ENCODE results near the gene NUP62.
"Not testable (repeated sequence)": the region's sequence is repeated elsewhere in the genome, so short reads cannot be mapped to it uniquely, and the experiment has no call there.

Gene NUP62

DNA sequence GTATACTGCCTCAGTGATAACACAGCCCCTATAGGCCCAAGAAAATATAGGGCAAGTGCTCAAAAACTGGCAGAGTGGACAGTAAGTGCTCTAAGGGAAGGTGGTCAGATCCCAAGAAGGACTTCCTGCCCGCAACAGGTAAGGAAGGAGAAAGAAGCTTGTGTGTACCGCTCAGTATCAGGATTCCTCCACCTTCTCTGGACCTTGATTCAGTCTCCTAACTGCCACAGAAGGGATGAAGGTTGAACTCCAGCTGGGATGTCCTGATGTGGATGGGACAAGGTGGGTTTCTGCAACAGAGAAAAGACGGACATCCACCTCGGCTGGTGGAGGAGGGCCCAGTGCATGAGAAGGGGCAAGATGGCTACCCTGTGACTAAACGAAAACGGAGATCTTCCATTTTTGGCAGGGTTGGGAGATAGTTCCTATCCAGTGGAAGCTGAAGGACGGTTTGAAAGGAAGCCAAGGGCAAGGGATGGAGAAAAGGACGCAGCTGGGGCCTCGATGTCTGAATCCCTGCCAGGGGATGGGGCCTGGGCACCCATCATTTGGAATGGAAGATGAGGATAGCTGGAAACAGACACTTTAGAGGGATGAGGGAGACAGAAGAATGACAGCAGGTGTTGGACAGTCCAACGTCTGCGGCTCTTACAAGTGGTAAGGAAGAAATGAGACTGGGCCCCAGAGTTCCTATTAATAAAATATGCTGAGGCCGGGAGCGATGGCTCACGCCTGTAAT is 1.6 kb downstream of the NUP62 start:
- H3K4me3 ChIP-seq (ENCODE audit: low read depth, low read length) = peak overlapping the region; percentile 25
- ChIA-PET POLR2A (no interaction called here), CTCF (interaction anchor here (1.0 to 3.6 kb wide), 7 partner anchors 10 to 208 kb away, joined by 3 to 13 read pairs (median 4); no protein-coding TSS in a partner anchor)
- TF ChIP-seq, protein P1, sequence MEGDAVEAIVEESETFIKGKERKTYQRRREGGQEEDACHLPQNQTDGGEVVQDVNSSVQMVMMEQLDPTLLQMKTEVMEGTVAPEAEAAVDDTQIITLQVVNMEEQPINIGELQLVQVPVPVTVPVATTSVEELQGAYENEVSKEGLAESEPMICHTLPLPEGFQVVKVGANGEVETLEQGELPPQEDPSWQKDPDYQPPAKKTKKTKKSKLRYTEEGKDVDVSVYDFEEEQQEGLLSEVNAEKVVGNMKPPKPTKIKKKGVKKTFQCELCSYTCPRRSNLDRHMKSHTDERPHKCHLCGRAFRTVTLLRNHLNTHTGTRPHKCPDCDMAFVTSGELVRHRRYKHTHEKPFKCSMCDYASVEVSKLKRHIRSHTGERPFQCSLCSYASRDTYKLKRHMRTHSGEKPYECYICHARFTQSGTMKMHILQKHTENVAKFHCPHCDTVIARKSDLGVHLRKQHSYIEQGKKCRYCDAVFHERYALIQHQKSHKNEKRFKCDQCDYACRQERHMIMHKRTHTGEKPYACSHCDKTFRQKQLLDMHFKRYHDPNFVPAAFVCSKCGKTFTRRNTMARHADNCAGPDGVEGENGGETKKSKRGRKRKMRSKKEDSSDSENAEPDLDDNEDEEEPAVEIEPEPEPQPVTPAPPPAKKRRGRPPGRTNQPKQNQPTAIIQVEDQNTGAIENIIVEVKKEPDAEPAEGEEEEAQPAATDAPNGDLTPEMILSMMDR (IDR thresholded peaks at IDR 0.05; ENCODE audit: insufficient read depth, low read length, missing control alignments) = no peak
- no peak for DNase-seq (ENCODE audit: low read depth, low spot score)

DNA sequence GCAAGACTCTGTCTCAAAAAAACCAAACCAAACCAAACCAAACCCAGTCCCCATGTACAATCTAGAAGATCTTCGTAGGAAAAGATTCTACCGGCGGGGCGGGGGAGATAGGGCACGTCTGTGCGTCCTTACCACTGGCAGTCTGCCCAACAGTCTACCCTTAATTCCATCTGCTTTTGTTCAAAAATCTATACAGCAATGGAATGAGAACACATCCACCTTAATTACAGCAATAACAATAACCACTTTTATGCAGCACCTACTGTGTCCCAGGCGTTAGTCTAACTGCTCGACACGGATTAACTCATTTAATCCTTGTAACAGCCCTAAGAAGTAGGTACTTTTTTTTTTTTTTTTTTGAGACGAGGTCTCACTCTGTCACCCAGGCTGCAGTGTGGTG is 2.8 kb downstream of the NUP62 start:
- CTCF ChIA-PET = interaction anchor here (1.1 to 3.6 kb wide), 4 partner anchors 11 to 209 kb away, joined by 3 to 13 read pairs (median 4); no protein-coding TSS in a partner anchor
- H3K4me3 ChIP-seq (ENCODE audit: low read depth, low read length) = no peak overlapping the region
- no peak for DNase-seq (ENCODE audit: low read depth, low spot score)
- POLR2A ChIA-PET = no interaction called here
- TF ChIP-seq, protein P1 (IDR thresholded peaks at IDR 0.05; ENCODE audit: insufficient read depth, low read length, missing control alignments) = no peak

DNA sequence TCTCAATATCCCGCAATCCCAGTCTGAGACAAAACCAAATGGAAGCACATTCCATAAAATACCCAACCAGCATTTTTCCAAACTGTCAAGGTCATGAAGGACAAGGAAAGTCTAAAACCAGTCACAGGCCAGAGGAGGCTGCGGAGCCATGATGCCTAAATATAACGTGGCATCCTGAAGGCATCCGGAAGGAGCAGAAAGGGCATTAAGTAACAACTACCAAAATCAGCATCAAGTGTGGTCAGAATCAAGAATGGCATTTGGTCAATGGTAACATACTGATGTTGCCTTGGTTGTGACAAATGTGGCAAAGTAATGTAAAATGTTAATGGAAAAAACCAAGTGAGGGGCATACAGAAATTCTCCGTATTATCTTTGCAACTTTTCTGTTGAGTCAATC is 3.8 kb downstream of the NUP62 start:
- POLR2A ChIA-PET = no interaction called here
- no peak for DNase-seq (ENCODE audit: low read depth, low spot score)
- H3K4me3 ChIP-seq (ENCODE audit: low read depth, low read length) = no peak overlapping the region
- TF ChIP-seq, protein P1 (IDR thresholded peaks at IDR 0.05; ENCODE audit: insufficient read depth, low read length, missing control alignments) = no peak
- CTCF ChIA-PET = no interaction called here

DNA sequence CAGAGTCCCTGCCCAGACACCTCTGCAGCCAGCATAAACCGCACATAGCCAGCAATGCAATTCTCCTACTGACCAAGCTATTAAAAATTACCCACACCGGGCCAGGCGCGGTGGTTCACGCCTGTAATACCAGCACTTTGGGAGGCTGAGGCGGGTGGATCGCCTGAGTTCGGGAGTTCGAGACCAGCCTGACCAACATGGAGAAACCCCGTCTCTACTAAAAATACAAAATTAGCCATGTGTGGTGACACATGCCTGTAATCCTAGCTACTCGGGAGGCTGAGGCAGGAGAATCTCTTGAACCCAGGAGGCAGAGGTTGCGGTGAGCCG is 4.5 kb downstream of the NUP62 start:
- POLR2A ChIA-PET; DNase-seq (ENCODE audit: low read depth, low spot score); H3K4me3 ChIP-seq (ENCODE audit: low read depth, low read length); CTCF ChIA-PET: not testable (repeated sequence)

DNA sequence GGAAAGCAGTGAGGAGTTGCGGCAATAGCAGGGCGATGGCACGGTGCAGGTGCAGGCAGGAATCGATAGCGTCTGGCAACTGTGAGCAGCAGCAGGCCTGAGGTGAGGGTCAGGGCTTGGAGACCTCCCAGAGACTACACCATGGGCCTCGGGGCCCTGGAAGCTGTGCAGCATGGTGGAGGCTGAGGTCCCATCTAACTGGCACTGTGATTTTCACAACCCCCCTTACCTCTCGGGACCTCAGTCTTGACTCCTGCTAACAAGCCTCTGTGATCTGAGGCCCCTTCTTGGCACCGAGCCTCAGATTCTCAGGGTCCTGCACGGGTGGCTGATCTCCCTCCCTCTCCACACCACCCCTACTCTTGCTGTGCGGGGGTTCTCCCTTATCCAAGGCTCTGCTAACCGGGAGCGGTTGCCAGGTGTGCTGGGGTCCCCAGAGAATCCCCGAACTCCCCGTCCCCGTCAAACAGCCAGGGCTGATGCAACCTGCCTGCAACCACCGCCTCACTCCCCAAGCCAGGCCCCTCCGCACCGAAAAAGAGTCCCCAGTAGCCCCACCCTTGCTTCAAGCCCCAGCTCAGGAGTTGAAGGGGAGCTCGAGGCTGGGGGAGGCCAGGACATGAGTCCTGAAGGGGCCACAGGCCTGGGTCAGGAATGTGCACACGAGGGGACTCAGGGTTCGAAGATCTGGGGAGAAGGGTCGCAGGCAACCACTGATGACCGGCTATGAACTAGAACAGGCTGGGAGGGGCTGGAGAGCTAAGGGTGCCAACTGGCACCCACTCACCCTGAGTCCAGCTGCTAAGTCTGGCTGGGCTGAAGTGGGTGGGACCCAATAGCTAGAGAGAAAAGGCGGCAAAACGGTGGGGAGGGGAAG is 5.1 kb downstream of the NUP62 start:
- H3K4me3 ChIP-seq (ENCODE audit: low read depth, low read length) = no peak overlapping the region
- no peak for DNase-seq (ENCODE audit: low read depth, low spot score)
- ChIA-PET POLR2A (no interaction called here), CTCF (no interaction called here)
- TF ChIP-seq, protein P1 (IDR thresholded peaks at IDR 0.05; ENCODE audit: insufficient read depth, low read length, missing control alignments) = no peak

DNA sequence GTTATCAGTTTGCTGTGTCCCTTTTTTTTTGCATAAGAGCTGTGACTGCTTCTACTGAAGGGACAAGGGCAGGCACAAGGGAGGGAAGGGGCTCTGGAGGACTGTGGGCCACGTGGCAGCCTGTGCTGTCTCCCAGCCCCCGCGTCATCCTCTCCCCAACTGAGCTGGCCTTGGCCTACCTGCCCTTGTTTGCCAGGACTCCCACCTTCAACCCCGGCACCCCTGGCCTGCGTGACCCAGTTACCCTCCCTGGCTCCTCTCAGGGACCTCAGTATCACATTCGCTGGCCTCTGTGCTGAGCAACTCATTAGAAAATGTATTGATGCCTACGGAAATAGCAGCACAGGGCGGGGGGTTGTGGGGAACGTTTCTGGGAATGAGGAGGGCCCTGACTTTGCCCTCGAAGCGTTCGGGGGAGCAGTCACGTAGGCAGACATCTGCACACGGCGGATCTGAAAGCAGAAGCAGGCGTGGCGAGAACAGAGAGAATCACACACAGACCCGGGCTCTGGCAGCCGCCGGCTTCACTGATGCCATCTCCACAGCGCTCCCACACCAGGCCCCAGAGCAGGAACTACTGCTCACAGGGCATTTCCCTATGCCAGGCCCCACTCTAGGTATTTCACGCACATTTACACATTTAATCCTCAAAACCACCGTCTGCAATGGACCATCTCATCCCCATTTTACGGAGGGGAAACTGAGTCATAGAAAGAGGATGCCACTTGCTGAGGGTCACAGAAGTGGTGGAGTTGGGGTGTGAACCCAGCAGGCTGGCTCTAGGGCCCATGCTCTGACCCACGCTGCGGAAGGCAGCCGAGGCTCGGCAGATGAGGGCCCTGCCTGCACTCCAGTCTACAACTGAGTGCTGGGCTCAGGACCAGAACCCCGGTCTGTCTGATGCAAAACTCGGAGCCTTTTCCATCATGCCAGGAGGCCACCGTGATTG is 6.0 kb downstream of the NUP62 start:
- POLR2A ChIA-PET = no interaction called here
- CTCF ChIA-PET = no interaction called here
- TF ChIP-seq, protein P1 (IDR thresholded peaks at IDR 0.05; ENCODE audit: insufficient read depth, low read length, missing control alignments) = no peak
- H3K4me3 ChIP-seq (ENCODE audit: low read depth, low read length) = no peak overlapping the region
- DNase-seq (ENCODE audit: low read depth, low spot score) = no peak
